H1 (cell line): Measurements from ENCODE around the gene FRRS1L. TPM values are rescaled to one million over a fixed set of nuclear protein-coding genes. Genes with fewer than 3 reads are reported as not detected.

Experiments used
- CTCF ChIA-PET: fragments of 300-600 bp; sonication (Branson Sonifier 250); formaldehyde crosslinking; loops from one replicate; lab custom pipeline; 2021; ENCODE audit not compliant: partially characterized antibody; lab: Charles Lee
- POLR2A ChIA-PET: fragments of 300-600 bp; sonication (Branson Sonifier 250); formaldehyde crosslinking; loops from one replicate; lab custom pipeline; 2021; ENCODE audit warnings: inconsistent platforms; ENCODE audit not compliant: partially characterized antibody; lab: Charles Lee
- DNase-seq, 2 experiments: peaks; one replicate each; pipeline versions ENCODE4 v3.0.0 to v3.0.0-alpha.2; 2010 to 2022; ENCODE audit warnings: low spot score in 2 of 2, low read depth in 1 of 2, mixed read lengths in 1 of 2
- FAIRE-seq: peaks from 2 replicates; lab custom pipeline; 2011; peaks lifted over from hg19 to GRCh38; lab: Jason Lieb, UNC
- H2AFZ ChIP-seq: 2 replicates; pipeline ENCODE4 v1.8.1; 2012; ENCODE audit warnings: low read length, inconsistent platforms
- H2AK5ac ChIP-seq: 2 replicates; pipeline ENCODE4 v1.6.1; 2013; ENCODE audit warnings: low read depth, low read length
- H2BK120ac ChIP-seq: replicated peaks from 2 replicates; pipeline ENCODE3; 2013; ENCODE audit warnings: low read depth, low read length, inconsistent platforms
- H2BK12ac ChIP-seq: 2 replicates; pipeline ENCODE4 v1.6.1; 2013; ENCODE audit warnings: low read depth, low read length
- H2BK15ac ChIP-seq: 2 replicates; pipeline ENCODE4 v1.6.1; 2013; ENCODE audit warnings: low read length
- H2BK20ac ChIP-seq: 2 replicates; pipeline ENCODE4 v1.6.1; 2013; ENCODE audit warnings: low read length
- H2BK5ac ChIP-seq: 2 replicates; pipeline ENCODE4 v1.6.1; 2013; ENCODE audit warnings: low read depth, low read length
- H3K14ac ChIP-seq: 2 replicates; pipeline ENCODE4 v1.6.1; 2013; ENCODE audit warnings: inconsistent platforms; ENCODE audit not compliant: insufficient read length
- H3K18ac ChIP-seq: 2 replicates; pipeline ENCODE4 v1.6.1; 2013; ENCODE audit warnings: low read length; ENCODE audit errors: extremely low read depth
- H3K23ac ChIP-seq: 2 replicates; pipeline ENCODE4 v1.6.1; 2013; ENCODE audit warnings: inconsistent platforms; ENCODE audit not compliant: insufficient read length
- H3K23me2 ChIP-seq: 2 replicates; pipeline ENCODE4 v1.6.1; 2013; ENCODE audit warnings: low read depth, low read length
- H3K27ac ChIP-seq: 2 replicates; pipeline ENCODE4 v1.6.1; 2011; ENCODE audit warnings: low read depth, low read length, inconsistent platforms
- H3K27me3 ChIP-seq, 4 experiments: replicated peaks in 1 of 4; 1 replicate in 1 of 4; 2 replicates in 3 of 4; pipeline versions ENCODE4 v1.6.1 to v1.8.1; 2011 to 2013; ENCODE audit warnings: low read length in 3 of 4, mild to moderate bottlenecking in 3 of 4, inconsistent platforms in 2 of 4, mixed read lengths in 2 of 4, moderate library complexity in 1 of 4; ENCODE audit not compliant: control insufficient read depth in 3 of 4, insufficient read depth in 3 of 4; ENCODE audit errors: extremely low read depth in 1 of 4
- H3K36me3 ChIP-seq, 4 experiments: 2 replicates each; pipeline versions ENCODE4 v1.6.1 to v1.8.1; 2011 to 2013; ENCODE audit warnings: mild to moderate bottlenecking in 4 of 4, low read length in 3 of 4, moderate library complexity in 2 of 4, control low read depth in 1 of 4, inconsistent platforms in 1 of 4; ENCODE audit not compliant: insufficient read depth in 4 of 4, control insufficient read depth in 2 of 4
- H3K4ac ChIP-seq: replicated peaks from 2 replicates; pipeline ENCODE3; 2013; ENCODE audit warnings: low read length, low read depth, mixed read lengths, inconsistent platforms; ENCODE audit not compliant: insufficient read length
- H3K4me1 ChIP-seq, 4 experiments: replicated peaks in 1 of 4; 1 replicate in 1 of 4; 2 replicates in 3 of 4; pipeline versions ENCODE4 v1.6.1 to v1.8.1; 2011 to 2013; ENCODE audit warnings: low read length in 3 of 4, inconsistent platforms in 2 of 4, mixed read lengths in 1 of 4; ENCODE audit not compliant: insufficient read depth in 4 of 4, control insufficient read depth in 3 of 4
- H3K4me2 ChIP-seq, 2 experiments: 2 replicates each; pipeline versions ENCODE4 v1.6.1 to v1.8.1; 2011 to 2013; ENCODE audit warnings: low read depth in 2 of 2, low read length in 2 of 2, control low read depth in 1 of 2, inconsistent platforms in 1 of 2, mild to moderate bottlenecking in 1 of 2; ENCODE audit not compliant: insufficient read depth in 1 of 2
- H3K4me3 ChIP-seq, 4 experiments: fragments of 200-600, 300-600 bp in 1 of 4; sonication (generic), shearing (Covaris generic), sonication (Bioruptor Twin) in 1 of 4; 2 replicates each; pipeline versions ENCODE4 v1.5.1 to v1.8.1; 2011 to 2016; ENCODE audit warnings: low read length in 4 of 4, low read depth in 3 of 4, control low read depth in 2 of 4, inconsistent platforms in 2 of 4, mild to moderate bottlenecking in 2 of 4, mixed read lengths in 1 of 4, moderate library complexity in 1 of 4; ENCODE audit not compliant: insufficient read depth in 2 of 4; ENCODE audit errors: extremely low read depth in 1 of 4
- H3K56ac ChIP-seq: replicated peaks from 2 replicates; pipeline ENCODE3; 2013; ENCODE audit warnings: low read depth, mild to moderate bottlenecking, mixed read lengths, low read length, inconsistent platforms; ENCODE audit not compliant: insufficient read length
- H3K79me1 ChIP-seq: 2 replicates; pipeline ENCODE4 v1.6.1; 2013; ENCODE audit warnings: low read depth, low read length, control low read depth
- H3K79me2 ChIP-seq, 2 experiments: 2 replicates each; pipeline versions ENCODE4 v1.6.1 to v1.8.1; 2012 to 2013; ENCODE audit warnings: low read length in 2 of 2, mild to moderate bottlenecking in 2 of 2, inconsistent platforms in 1 of 2; ENCODE audit not compliant: insufficient read depth in 2 of 2, control insufficient read depth in 1 of 2
- H3K9ac ChIP-seq, 4 experiments: replicated peaks in 1 of 4; 1 replicate in 1 of 4; 2 replicates in 3 of 4; pipeline versions ENCODE4 v1.6.1 to v1.8.1; 2011 to 2013; ENCODE audit warnings: low read depth in 3 of 4, low read length in 3 of 4, control low read depth in 2 of 4, mild to moderate bottlenecking in 2 of 4, moderate library complexity in 2 of 4, inconsistent platforms in 1 of 4; ENCODE audit errors: extremely low read depth in 1 of 4
- H3K9me3 ChIP-seq, 2 experiments: 2 replicates each; pipeline versions ENCODE4 v1.6.1 to v1.8.1; 2012 to 2013; ENCODE audit warnings: mild to moderate bottlenecking in 2 of 2, moderate library complexity in 2 of 2, control low read depth in 1 of 2, inconsistent platforms in 1 of 2, low read depth in 1 of 2, low read length in 1 of 2, mixed read lengths in 1 of 2; ENCODE audit not compliant: insufficient read depth in 2 of 2
- H4K20me1 ChIP-seq, 2 experiments: replicated peaks in 1 of 2; 2 replicates each; pipeline versions ENCODE3 to v1.8.1; 2011 to 2013; ENCODE audit warnings: inconsistent platforms in 2 of 2, low read length in 2 of 2, mild to moderate bottlenecking in 1 of 2; ENCODE audit not compliant: insufficient read depth in 2 of 2, control insufficient read depth in 1 of 2
- H4K5ac ChIP-seq: 2 replicates; pipeline ENCODE4 v1.6.1; 2013; ENCODE audit warnings: low read length, low read depth, mixed read lengths, inconsistent platforms; ENCODE audit not compliant: insufficient read length
- H4K8ac ChIP-seq: 2 replicates; pipeline ENCODE4 v1.8.0; 2013; ENCODE audit warnings: mild to moderate bottlenecking, moderate library complexity, low read length, inconsistent platforms; ENCODE audit not compliant: insufficient read depth; ENCODE audit errors: extremely low read depth
- H4K91ac ChIP-seq: replicated peaks from 2 replicates; pipeline ENCODE3; 2013; ENCODE audit warnings: low read length, mixed read lengths, inconsistent platforms; ENCODE audit not compliant: insufficient read length
- BACH1 ChIP-seq: IDR thresholded peaks from 2 replicates; pipeline ENCODE4 v1.6.1; 2012; ENCODE audit warnings: low read length, improper control_type of control experiment
- HDAC2 ChIP-seq, 2 experiments: fragments of 300-600 bp in 1 of 2; sonication (generic) in 1 of 2; IDR thresholded peaks; 2 replicates each; pipeline ENCODE4 v1.6.1; 2011 to 2012; ENCODE audit warnings: low read depth in 2 of 2, low read length in 2 of 2, mild to moderate bottlenecking in 2 of 2, moderate library complexity in 2 of 2, borderline replicate concordance in 1 of 2, inconsistent platforms in 1 of 2
- JUND ChIP-seq: IDR thresholded peaks from 2 replicates; pipeline ENCODE4 v1.6.1; 2011; ENCODE audit warnings: mild to moderate bottlenecking, improper control_type of control experiment, low read length
- POLR2A ChIP-seq, 2 experiments: IDR thresholded peaks; 1 replicate in 1 of 2; 2 replicates in 1 of 2; pipeline ENCODE4 v1.6.1; 2011; ENCODE audit warnings: low read depth in 2 of 2, low read length in 2 of 2, mild to moderate bottlenecking in 2 of 2; ENCODE audit errors: control extremely low read depth in 1 of 2
- POU5F1 ChIP-seq: IDR thresholded peaks from 2 replicates; pipeline ENCODE4 v1.6.1; 2011; ENCODE audit warnings: low read depth, mild to moderate bottlenecking, low read length, moderate library complexity
- SAP30 ChIP-seq: fragments of 300-600 bp; sonication (generic); IDR thresholded peaks from 2 replicates; pipeline ENCODE4 v1.7.1; 2012; ENCODE audit warnings: low read length, moderate library complexity, mild to moderate bottlenecking, inconsistent platforms; ENCODE audit not compliant: insufficient read depth, insufficient replicate concordance
- TCF12 ChIP-seq: IDR thresholded peaks from 2 replicates; pipeline ENCODE4 v1.6.1; 2011; ENCODE audit warnings: low read depth, mild to moderate bottlenecking, low read length
- YY1 ChIP-seq: IDR thresholded peaks from 2 replicates; pipeline ENCODE4 v1.6.1; 2011; ENCODE audit warnings: low read depth, mild to moderate bottlenecking, low read length
- WGBS, 2 experiments: shearing (Covaris generic) in 1 of 2; methylation state at CpG; one replicate each; pipeline versions ENCODE4 v1.1.6 to v1.1.7; 2013 to 2015; ENCODE audit warnings: low lambda C conversion rate in 2 of 2, mixed read lengths in 2 of 2, inconsistent platforms in 1 of 2, low coverage in 1 of 2, missing lambda C conversion rate in 1 of 2; ENCODE audit not compliant: insufficient replicate concordance in 2 of 2, insufficient coverage in 1 of 2, insufficient read length in 1 of 2; ENCODE audit errors: extremely low coverage in 1 of 2, missing lambda C conversion rate in 1 of 2; 5-methylcytosine and 5-hydroxymethylcytosine counted together
- polyA plus RNA-seq, 7 experiments: library from polyadenylated mRNA; depleted of rRNA in 3 of 7; stranded (reverse) in 5 of 7; unstranded in 2 of 7; fragments of >200 nt in 5 of 7; fragments of 200-250 nt in 2 of 7; gene quantifications; 1 replicate in 5 of 7; 2 replicates in 1 of 7; 4 replicates in 1 of 7; pipeline versions ENCODE4 v1.2.1 to v1.2.3, GENCODE V29; 2011 to 2013; ENCODE audit warnings: missing spikeins in 2 of 7, mixed read lengths in 2 of 7
- total RNA-seq: library from RNA; stranded (reverse); fragmentation: NEBNext Ultra II Directional; extraction: Animal tissue kit (Norgen Biotek cat#: 25700); gene quantifications from 2 replicates; pipeline ENCODE4 v1.2.1, GENCODE V29; 2021

Gene FRRS1L
- total and polyA plus RNA-seq, 2 of the 8 experiments (the other 6 are each of a cell fraction or from before 2014, with no cell fraction given) = 1.0 to 2.2 TPM

DNA sequence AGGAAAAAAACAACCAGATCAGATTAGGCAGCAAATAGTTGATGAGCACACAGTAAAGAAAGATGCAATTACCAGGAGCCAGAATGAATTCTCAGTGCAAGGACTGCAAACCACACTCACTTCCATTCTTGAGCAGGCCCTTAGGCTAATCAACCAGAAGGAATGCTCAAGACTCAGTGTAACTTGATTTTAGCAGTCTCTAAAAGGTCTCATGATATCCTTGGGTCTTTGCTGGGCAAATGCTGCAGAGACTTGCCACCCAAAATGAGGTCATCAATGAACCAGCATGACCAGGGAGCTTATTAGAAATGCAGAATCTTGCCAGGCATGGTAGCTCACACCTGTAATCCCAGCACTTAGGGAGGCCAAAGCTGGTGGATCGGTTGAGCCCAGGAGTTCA is 27.2 kb downstream of the FRRS1L start:
- H2BK15ac ChIP-seq = no peak overlapping the region
- H4K20me1 ChIP-seq = no peaks in the 10 kb centered on the region
- TF ChIP-seq HDAC2 (IDR thresholded peaks at IDR 0.05; ENCODE audit: borderline replicate concordance in 1 of 2, low read depth in 2 of 2, low read length in 2 of 2) (no peak), JUND (no peak), TCF12 (no peak), BACH1 (no peak), SAP30 (no peak), YY1 (no peak), POLR2A (IDR thresholded peaks at IDR 0.05; ENCODE audit: control extremely low read depth in 1 of 2, low read depth in 2 of 2, low read length in 2 of 2) (no peak), POU5F1 (no peak)
- H3K36me3 ChIP-seq = no peaks in the 10 kb centered on the region
- no peaks in the 10 kb centered on the region for H3K79me2 ChIP-seq
- no peak overlapping the region for H4K91ac ChIP-seq
- no peak overlapping the region for H2AK5ac ChIP-seq
- no peaks in the 10 kb centered on the region for H3K9me3 ChIP-seq
- no peak overlapping the region for H4K8ac ChIP-seq
- H3K14ac ChIP-seq = no peak overlapping the region
- H2BK20ac ChIP-seq = no peak overlapping the region
- H4K5ac ChIP-seq = no peak overlapping the region
- H3K27ac ChIP-seq = no peak overlapping the region
- no peak overlapping the region for H3K4ac ChIP-seq
- WGBS, 2 experiments = 93% methylated on average over 1 of the region's 1 CpG; no CpG with 5 or more reads in 1 of the 2 experiments
- H2BK5ac ChIP-seq = no peak overlapping the region
- H3K23me2 ChIP-seq = no peaks in the 10 kb centered on the region
- H3K9ac ChIP-seq = no peak overlapping the region
- DNase-seq = no peak
- H3K18ac ChIP-seq = no peak overlapping the region
- no peaks in the 10 kb centered on the region for H3K79me1 ChIP-seq
- no peaks in the 10 kb centered on the region for H3K27me3 ChIP-seq
- H3K4me3 ChIP-seq = no peak overlapping the region
- H2BK12ac ChIP-seq = no peak overlapping the region
- H2BK120ac ChIP-seq = no peak overlapping the region
- no peak overlapping the region for H3K4me2 ChIP-seq
- no peak overlapping the region for H2AFZ ChIP-seq
- no peak overlapping the region for H3K23ac ChIP-seq
- H3K56ac ChIP-seq = no peak overlapping the region
- no peak for FAIRE-seq
- ChIA-PET POLR2A (interaction anchor here (0.9 kb wide), 1 partner anchor 22 kb away, joined by 6 read pairs; no protein-coding TSS in a partner anchor), CTCF (interaction anchor here (1.0 kb wide), 1 partner anchor 19 kb away, joined by 3 read pairs; no protein-coding TSS in a partner anchor)
- H3K4me1 ChIP-seq = no peaks in the 10 kb centered on the region
